MM.1S (cell line): Measurements from ENCODE around the gene TRPV2.
"Not testable (repeated sequence)": the region's sequence is repeated elsewhere in the genome, so short reads cannot be mapped to it uniquely, and the experiment has no call there.

ENCODE experiments used
- CTCF ChIP-seq: fragments of 300-600 bp; sonication (generic); IDR thresholded peaks from 2 replicates; pipeline ENCODE4 v1.5.1; 2016; ENCODE audit warnings: antibody characterized with exemption, low read length, mixed read lengths
- EZH2 ChIP-seq: fragments of 300-600 bp; sonication (generic); optimal IDR thresholded peaks from 2 replicates; pipeline ENCODE3; 2017; ENCODE audit warnings: low read depth, mild to moderate bottlenecking, antibody characterized with exemption, low read length, mixed read lengths

GRCh38 chr17:16440354-16440753 lies 25.0 kb downstream of the TRPV2 start:
- TF ChIP-seq CTCF, EZH2: not testable (repeated sequence)
